ENCODE results near the gene PSME3. TPM values are rescaled to one million over a fixed set of nuclear protein-coding genes. Genes with fewer than 3 reads are reported as not detected.

PSME3 gene
- total RNA-seq, 1 experiment from 2014 or later: 163 TPM

DNA sequence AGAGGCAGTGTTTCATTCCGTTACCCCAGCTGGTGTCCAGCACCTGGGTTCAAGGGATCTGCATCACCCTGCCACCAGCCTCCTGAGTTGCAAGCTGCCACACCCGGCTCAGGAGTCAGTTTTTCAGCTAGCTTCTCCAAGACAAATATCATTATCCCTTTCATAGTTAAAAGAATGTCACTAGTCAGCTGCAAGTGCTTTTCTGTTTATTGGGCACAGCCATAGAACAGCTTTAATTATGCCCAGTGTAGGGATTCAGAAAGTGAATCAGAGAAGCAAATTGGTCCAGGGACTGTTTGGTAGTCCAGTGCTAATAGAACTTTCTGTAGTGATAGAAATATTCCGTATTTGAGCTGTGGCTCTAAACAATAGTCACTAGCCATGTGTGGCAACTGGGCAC is 14.9 kb downstream of the PSME3 start:
- ChIA-PET CTCF (no interaction called here), RAD21 (ENCODE audit: low non-redundant PET in 1 of 2, low total read pairs in 2 of 2, uncharacterized antibody in 2 of 2, unreplicated experiment in 2 of 2) (no interaction called here), POLR2A (no interaction called here)
- H3K4me2 ChIP-seq (ENCODE audit: low read length): no peak overlapping the region
- H3K36me3 ChIP-seq (ENCODE audit: control insufficient read depth in 1 of 2, insufficient read depth in 2 of 2, low read length in 2 of 2): peaks cover 16 to 27% of the 10 kb centered on the region in 2 experiments; a peak in 3 of 4 replicates
- no peak for TF ChIP-seq ZFX (IDR thresholded peaks at IDR 0.05)
- no peak for TF ChIP-seq SP1 (IDR thresholded peaks at IDR 0.05; ENCODE audit: low read depth)
- TF ChIP-seq, protein P1, sequence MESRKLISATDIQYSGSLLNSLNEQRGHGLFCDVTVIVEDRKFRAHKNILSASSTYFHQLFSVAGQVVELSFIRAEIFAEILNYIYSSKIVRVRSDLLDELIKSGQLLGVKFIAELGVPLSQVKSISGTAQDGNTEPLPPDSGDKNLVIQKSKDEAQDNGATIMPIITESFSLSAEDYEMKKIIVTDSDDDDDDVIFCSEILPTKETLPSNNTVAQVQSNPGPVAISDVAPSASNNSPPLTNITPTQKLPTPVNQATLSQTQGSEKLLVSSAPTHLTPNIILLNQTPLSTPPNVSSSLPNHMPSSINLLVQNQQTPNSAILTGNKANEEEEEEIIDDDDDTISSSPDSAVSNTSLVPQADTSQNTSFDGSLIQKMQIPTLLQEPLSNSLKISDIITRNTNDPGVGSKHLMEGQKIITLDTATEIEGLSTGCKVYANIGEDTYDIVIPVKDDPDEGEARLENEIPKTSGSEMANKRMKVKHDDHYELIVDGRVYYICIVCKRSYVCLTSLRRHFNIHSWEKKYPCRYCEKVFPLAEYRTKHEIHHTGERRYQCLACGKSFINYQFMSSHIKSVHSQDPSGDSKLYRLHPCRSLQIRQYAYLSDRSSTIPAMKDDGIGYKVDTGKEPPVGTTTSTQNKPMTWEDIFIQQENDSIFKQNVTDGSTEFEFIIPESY (IDR thresholded peaks at IDR 0.05; ENCODE audit: extremely low read depth, insufficient replicate concordance, low read length): no peak
- TF ChIP-seq, protein P2, sequence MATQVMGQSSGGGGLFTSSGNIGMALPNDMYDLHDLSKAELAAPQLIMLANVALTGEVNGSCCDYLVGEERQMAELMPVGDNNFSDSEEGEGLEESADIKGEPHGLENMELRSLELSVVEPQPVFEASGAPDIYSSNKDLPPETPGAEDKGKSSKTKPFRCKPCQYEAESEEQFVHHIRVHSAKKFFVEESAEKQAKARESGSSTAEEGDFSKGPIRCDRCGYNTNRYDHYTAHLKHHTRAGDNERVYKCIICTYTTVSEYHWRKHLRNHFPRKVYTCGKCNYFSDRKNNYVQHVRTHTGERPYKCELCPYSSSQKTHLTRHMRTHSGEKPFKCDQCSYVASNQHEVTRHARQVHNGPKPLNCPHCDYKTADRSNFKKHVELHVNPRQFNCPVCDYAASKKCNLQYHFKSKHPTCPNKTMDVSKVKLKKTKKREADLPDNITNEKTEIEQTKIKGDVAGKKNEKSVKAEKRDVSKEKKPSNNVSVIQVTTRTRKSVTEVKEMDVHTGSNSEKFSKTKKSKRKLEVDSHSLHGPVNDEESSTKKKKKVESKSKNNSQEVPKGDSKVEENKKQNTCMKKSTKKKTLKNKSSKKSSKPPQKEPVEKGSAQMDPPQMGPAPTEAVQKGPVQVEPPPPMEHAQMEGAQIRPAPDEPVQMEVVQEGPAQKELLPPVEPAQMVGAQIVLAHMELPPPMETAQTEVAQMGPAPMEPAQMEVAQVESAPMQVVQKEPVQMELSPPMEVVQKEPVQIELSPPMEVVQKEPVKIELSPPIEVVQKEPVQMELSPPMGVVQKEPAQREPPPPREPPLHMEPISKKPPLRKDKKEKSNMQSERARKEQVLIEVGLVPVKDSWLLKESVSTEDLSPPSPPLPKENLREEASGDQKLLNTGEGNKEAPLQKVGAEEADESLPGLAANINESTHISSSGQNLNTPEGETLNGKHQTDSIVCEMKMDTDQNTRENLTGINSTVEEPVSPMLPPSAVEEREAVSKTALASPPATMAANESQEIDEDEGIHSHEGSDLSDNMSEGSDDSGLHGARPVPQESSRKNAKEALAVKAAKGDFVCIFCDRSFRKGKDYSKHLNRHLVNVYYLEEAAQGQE (IDR thresholded peaks at IDR 0.05; ENCODE audit: low read depth): no peak
- TF ChIP-seq FOSL1 (IDR thresholded peaks at IDR 0.05; ENCODE audit: low read depth): no peak
- TF ChIP-seq CEBPB (IDR thresholded peaks at IDR 0.05; ENCODE audit: low read depth): no peak
- TF ChIP-seq TCF7L2 (IDR thresholded peaks at IDR 0.05; ENCODE audit: borderline replicate concordance, extremely low read depth, insufficient read depth, insufficient read length): no peak
- TF ChIP-seq ZNF274 (IDR thresholded peaks at IDR 0.05; ENCODE audit: low read depth, low read length): no peak
- no peak for TF ChIP-seq ELF1 (IDR thresholded peaks at IDR 0.05; ENCODE audit: borderline replicate concordance, low read depth)
- no peak for TF ChIP-seq SRF (IDR thresholded peaks at IDR 0.05; ENCODE audit: low read depth)
- TF ChIP-seq, protein P3, sequence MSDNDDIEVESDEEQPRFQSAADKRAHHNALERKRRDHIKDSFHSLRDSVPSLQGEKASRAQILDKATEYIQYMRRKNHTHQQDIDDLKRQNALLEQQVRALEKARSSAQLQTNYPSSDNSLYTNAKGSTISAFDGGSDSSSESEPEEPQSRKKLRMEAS (IDR thresholded peaks at IDR 0.05): no peak
- TF ChIP-seq, protein P4, sequence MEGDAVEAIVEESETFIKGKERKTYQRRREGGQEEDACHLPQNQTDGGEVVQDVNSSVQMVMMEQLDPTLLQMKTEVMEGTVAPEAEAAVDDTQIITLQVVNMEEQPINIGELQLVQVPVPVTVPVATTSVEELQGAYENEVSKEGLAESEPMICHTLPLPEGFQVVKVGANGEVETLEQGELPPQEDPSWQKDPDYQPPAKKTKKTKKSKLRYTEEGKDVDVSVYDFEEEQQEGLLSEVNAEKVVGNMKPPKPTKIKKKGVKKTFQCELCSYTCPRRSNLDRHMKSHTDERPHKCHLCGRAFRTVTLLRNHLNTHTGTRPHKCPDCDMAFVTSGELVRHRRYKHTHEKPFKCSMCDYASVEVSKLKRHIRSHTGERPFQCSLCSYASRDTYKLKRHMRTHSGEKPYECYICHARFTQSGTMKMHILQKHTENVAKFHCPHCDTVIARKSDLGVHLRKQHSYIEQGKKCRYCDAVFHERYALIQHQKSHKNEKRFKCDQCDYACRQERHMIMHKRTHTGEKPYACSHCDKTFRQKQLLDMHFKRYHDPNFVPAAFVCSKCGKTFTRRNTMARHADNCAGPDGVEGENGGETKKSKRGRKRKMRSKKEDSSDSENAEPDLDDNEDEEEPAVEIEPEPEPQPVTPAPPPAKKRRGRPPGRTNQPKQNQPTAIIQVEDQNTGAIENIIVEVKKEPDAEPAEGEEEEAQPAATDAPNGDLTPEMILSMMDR (IDR thresholded peaks at IDR 0.05 in 2 of 3, conservative IDR thresholded peaks at IDR 0.05 in 1 of 3; ENCODE audit: borderline replicate concordance in 1 of 3, insufficient read depth in 1 of 3, low read depth in 2 of 3, low read length in 2 of 3): no peak
- TF ChIP-seq EZH2phosphoT487 (IDR thresholded peaks at IDR 0.05; ENCODE audit: borderline replicate concordance): no peak
- TF ChIP-seq JUND (IDR thresholded peaks at IDR 0.05): no peak
- no peak for TF ChIP-seq EZH2 (IDR thresholded peaks at IDR 0.05)
- TF ChIP-seq YY1 (IDR thresholded peaks at IDR 0.05; ENCODE audit: extremely low read depth, insufficient replicate concordance, low read depth, low read length): no peak
- no peak for DNase-seq (ENCODE audit: low read depth, low spot score)
- no peaks in the 10 kb centered on the region for H3K9me2 ChIP-seq (ENCODE audit: insufficient read depth)
- no peaks in the 10 kb centered on the region; the same call in 1 of the 2 replicates for H4K20me1 ChIP-seq (ENCODE audit: insufficient read depth)
- no TSS peak for BruUV-seq (replicated peaks)
- H3K9ac ChIP-seq (ENCODE audit: low read length): no peak overlapping the region
- no peak overlapping the region for H3K27ac ChIP-seq (ENCODE audit: low read depth, low read length)
- intact Hi-C loops (cut with micrococcal nuclease): no loop called here
- no peaks in the 10 kb centered on the region for H3K27me3 ChIP-seq (ENCODE audit: insufficient read depth, low read length)
- H3K4me1 ChIP-seq (ENCODE audit: control insufficient read depth in 1 of 2, insufficient read depth in 2 of 2, low read length in 2 of 2): no peaks in the 10 kb centered on the region
- no peaks in the 10 kb centered on the region for H3K9me3 ChIP-seq (ENCODE audit: control insufficient read depth in 1 of 2, insufficient read depth in 1 of 2, low read depth in 1 of 2, low read length in 2 of 2)
- ATAC-seq: no peak
- H3K4me3 ChIP-seq (replicated peaks in 1 of 2; ENCODE audit: low read depth in 1 of 2, low read length in 2 of 2): no peak overlapping the region
- no peak overlapping the region for H2AFZ ChIP-seq (ENCODE audit: low read depth, low read length, poor library complexity, severe bottlenecking)
- H3K79me2 ChIP-seq (ENCODE audit: insufficient read depth, low read length): no peaks in the 10 kb centered on the region; the same call in 1 of the 2 replicates
